GM21576 (cell line): ENCODE results near the gene ZBTB40.

Source experiments
- ATAC-seq: cut with Tn5 transposase; IDR thresholded peaks from one replicate; pipeline ENCODE4 v1.9.1; 2021; ENCODE audit warnings: mild to moderate bottlenecking, moderate library complexity; ENCODE audit not compliant: unreplicated experiment

ZBTB40 gene

DNA sequence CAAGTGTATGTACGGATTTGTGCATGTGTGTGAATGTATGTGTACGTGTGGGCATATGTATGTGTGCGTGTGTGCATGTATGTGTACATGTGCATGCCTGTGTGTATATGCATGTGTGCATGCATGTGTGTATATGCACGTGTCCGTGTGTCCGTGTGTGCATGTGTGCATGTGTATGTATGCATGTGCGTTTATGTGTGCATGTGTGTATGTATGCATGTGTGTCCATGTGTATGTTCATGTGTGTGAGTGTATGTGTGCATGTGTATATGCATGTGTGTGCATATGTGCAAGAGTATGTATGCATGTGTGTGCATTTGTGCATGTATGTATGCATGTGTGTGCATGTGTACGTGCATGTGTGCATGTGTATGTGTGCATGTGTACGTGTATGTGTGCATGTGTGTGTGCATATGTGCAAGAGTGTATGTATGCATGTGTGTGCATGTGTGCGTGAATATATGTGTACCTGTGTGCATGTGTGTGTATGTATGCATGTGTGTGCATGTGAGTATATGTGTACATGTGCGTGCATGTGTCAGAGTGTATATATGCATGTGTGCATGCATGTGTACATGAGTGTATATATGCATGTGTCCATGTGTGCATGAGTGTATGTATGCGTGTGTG is 127.2 kb downstream of the ZBTB40 start:
- no peak for ATAC-seq

DNA sequence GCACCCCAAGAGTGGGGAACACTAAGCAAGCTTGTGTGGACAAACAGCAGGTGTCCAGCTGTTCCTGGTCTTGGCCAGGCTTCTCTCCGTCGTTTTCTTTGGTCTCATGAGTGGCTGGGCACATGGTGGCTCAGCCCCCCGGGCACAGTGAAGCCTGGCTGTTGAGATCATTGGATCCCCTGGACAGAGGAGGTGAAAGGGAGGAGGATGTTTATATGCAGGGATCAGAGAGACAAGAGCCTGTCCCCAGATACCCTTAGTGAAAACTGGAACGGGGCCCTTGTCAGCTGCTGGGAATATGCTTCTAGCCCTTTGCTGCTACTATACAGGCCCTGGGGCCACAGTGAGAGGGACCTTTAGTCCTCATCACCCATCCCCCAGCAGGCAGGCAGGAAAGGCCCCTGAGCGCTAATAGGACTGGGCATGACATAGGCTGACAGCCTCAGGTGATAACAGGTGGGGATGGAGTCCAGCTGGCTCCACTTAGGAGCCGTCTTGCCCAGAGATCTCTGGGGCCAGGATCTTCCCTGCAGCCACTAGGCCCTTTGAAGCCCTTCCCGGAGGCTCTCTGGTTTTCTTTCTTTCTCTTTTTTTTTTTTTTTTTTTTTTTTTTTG is 128.0 kb downstream of the ZBTB40 start:
- no peak for ATAC-seq
